GF-D8 (cell line): ENCODE measurements around the gene AMHR2.
A peak's percentile ranks its signal among the peaks of the same experiment; 100 is the strongest.
"Not testable (repeated sequence)": the region's sequence is repeated elsewhere in the genome, so short reads cannot be mapped to it uniquely, and the experiment has no call there.

Experiments
- DNase-seq: peaks from one replicate; lab custom pipeline; 2025; lab: John Stamatoyannopoulos, UW

AMHR2 gene

DNA sequence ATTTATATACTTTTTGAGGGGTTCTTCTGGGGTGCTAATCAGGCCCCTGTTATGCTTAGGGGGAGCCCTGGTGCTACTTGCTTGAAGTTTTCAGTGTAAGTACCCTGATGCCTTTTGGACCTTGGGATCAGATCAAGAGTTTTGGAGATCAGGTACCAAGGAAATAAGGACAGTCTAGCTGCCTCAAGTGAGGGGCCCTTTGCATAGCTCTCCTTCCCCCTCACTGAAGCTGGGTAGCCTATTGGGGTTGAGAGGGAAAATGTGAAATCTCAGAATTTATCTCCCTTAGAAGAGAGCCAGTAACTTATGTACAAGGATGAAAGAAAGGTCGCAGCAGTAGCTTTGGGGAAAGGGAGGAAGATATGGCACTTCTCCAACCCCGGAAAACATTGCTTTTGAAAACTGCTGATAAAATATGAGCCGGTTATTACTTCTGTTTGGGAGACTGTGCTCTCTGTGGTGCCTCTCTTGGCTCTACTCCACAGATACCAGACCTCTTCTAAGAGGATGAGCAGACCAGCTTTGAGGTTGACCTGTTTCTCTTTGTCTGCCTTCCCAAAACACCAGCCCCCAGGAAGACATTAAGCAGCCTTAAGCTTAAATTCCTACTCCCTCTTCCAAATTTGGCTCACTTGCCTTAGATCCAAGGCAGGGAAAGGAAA lies 8.8 kb upstream of the AMHR2 start:
- no peak for DNase-seq

DNA sequence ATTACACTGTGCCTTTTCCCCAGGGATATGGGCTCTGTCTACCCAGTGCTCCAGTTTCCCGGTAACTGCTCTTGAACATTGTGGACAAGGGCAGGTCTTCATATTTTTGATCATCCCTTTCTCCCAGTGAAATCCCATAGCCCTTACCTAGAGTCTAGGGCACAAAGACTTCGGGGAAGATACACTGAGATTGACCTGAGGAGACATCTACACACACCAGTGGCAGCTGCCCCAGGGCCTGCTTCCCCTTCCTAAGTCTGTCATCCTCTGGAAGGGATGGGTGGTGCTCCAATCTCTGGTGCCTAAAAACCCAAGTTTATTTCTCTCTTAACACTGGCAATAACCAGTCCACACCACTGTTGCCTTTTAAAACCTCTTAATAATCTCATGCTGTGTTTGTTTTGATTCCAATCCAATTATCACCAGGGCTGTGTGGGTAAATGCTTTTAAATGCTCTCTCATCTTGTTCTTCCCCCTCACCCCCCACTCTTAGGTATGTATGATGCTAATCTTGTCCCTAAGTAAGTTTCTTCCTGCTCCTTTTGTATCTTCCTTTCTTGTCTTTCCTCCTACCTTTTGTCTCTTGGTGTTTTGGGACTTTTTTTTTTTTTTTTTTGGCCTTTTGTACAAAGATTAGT lies 7.8 kb upstream of the AMHR2 start:
- DNase-seq = not testable (repeated sequence)

DNA sequence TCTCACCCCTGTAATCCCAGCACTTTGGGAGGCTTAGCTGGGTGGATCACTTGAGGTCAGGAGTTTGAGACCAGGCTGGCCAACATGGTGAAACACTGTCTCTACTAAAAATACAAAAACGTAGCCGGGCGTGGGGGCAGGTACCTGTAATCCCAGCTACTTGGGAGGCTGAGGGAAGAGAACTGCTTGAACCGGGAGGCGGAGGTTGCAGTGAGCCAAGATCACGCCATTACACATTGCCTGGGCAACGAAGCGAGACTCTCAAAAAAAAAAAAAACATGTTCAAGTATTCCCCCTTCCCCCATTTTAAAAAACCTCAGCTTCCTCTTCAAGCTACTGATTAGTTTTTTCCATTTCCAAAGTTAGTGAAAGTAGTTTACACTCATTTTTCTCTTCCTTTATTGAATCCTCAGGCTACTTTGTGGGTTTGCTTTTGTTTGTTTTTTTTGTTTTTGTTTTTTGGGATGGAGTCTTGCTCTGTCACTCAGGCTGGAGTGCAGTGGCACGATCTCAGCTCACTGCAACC lies 6.3 kb upstream of the AMHR2 start:
- peak; percentile 60 for DNase-seq

DNA sequence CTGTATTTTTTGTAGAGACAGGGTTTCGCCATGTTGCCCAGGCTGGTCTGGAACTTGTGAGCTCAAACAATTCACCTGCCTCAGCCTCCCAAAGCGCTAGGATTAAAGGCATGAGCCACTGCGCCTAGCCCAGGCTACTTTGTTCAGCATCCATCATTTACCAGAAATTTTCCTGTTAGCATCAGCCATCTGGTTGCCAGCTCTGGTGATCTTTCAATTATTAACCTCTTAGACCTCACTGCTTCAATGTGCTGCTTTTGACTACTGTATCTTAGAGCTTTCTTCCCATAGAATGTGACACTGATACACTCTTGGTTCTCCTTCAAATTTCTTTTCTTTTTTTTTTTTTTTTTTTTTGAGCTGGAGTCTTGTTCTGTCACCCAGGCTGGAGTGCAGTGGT lies 5.4 kb upstream of the AMHR2 start:
- no peak for DNase-seq

DNA sequence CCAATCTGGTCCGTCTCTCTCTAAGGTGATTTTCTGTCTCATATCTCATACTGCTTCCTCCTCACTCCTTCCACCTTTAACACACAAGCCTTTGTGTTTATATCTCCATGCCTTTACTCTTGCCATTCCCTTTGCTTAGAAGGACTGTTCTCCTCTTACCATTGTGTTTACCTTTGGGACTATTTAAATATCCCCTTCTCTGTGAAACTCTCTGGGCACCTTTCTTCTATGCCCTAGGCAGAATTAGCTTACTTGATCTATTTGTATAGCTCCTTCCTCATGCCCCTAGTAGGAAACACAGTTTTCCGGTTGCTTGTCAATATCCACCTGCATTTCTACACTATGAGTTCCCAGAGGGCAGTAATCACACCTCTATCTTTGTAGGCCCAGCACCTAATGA lies 3.9 kb upstream of the AMHR2 start:
- no peak for DNase-seq

DNA sequence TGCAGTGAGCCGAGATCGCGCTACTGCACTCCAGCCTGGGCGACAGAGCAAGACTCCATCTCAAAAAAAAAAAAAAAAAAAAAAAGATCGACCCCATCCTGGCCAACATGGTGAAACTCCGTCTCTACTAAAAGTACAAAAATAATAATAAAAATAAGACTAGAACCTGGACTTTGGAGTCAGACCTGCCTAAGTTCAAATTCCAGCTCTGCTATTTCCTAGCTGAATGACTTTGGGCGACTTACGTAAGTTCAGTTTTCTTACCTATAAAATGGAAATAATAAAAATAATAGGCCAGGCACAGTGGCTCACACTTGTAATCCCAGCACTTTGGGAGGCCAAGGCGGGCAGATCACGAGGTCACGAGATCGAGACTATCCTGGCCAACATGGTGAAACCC lies 1.4 kb upstream of the AMHR2 start:
- DNase-seq = not testable (repeated sequence)

DNA sequence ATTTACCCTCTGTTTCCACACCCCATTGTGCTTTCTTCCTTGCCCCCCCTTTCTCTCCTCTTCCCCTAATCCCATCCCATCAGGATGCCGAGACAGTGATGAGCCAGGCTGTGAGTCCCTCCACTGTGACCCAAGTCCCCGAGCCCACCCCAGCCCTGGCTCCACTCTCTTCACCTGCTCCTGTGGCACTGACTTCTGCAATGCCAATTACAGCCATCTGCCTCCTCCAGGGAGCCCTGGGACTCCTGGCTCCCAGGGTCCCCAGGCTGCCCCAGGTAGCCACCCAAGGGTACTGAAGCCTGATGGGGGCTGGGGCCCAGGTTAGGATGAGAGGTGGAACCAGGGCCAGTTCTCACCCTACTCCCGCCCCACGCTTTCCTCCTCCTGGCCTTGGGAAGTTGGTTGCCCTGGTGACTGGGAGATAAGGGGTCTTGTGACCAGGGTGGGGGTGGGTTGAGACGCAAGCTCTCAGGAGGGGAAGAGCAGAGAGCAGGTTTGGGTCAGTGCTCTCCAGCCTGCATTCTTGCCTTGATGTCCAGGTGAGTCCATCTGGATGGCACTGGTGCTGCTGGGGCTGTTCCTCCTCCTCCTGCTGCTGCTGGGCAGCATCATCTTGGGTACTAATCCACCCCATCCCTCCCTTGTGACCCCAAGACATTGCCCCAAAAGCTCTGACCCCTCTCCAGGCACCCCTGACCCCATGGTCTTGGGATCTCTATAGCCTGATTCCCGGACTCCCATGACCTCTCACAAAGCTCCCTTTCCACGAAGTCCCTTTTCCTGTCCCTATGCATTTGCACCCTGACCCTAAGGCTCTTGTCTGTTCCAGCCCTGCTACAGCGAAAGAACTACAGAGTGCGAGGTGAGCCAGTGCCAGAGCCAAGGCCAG lies 1.2 kb downstream of the AMHR2 start:
- DNase-seq = no peak

DNA sequence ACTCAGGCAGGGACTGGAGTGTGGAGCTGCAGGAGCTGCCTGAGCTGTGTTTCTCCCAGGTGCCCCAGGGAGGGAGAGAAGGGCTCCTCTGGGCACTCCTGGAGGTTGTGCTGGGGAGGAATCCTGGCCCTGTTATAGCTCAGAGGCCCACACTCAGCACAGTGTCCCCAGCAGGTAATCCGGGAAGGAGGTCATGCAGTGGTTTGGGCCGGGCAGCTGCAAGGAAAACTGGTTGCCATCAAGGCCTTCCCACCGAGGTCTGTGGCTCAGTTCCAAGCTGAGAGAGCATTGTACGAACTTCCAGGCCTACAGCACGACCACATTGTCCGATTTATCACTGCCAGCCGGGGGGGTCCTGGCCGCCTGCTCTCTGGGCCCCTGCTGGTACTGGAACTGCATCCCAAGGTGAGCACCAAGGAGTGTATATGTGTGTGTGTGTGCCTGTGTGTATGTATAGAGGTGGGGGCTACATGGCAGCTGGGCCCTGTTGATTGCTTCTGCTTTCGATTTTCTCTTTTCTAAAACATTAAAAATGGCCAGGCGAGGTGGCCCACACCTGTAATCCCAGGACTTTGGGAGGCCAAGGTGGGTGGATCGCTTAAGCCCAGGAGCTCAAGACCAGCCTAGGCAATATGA lies 2.0 kb downstream of the AMHR2 start:
- DNase-seq = no peak

DNA sequence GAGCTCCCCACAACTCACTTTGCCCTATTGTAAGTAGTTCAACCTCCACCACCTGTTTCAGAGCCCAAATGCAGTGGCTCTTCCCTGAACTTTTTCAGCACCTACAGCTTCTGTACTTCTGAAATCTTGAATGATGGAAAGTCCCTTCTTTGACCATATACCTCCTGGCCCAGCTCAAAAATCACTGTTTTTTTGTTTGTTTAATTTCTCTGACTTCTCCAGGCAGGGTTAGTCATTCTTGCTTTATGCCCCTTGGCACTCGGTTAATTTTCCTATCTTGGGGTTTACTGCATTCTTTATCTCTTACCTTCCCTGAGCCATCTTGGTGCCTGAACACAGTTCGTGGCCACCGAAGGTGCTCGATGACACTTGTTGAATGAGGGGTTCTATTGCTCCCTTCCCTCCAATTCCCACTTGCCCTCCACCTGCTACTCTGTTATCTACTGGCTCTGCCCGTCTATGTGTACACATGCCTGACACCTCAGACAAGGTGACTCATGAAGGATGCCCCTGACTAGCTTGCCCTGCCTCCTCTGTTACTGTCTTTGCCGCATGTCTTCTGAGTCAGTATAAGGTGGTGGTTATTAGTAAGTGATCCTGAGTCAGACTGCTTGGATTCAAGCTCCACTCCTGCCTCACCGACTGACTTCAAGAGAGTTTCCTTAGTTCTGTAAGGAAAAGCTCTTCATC lies 4.4 kb downstream of the AMHR2 start:
- no peak for DNase-seq

DNA sequence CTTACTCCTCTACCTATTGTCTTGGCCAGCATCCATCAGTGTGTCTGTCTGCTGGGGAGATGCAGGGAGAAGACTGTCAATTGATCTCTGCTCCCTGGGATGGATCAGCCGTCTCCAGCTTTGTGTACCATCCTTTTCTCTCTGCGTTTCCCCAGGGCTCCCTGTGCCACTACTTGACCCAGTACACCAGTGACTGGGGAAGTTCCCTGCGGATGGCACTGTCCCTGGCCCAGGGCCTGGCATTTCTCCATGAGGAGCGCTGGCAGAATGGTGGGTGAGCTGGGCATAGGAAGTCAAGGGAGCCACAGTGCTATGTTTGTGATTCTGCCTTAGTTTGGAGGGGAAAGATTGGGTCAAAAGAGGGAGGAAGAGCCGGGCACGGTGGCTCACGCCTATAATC lies 5.1 kb downstream of the AMHR2 start:
- DNase-seq = no peak

DNA sequence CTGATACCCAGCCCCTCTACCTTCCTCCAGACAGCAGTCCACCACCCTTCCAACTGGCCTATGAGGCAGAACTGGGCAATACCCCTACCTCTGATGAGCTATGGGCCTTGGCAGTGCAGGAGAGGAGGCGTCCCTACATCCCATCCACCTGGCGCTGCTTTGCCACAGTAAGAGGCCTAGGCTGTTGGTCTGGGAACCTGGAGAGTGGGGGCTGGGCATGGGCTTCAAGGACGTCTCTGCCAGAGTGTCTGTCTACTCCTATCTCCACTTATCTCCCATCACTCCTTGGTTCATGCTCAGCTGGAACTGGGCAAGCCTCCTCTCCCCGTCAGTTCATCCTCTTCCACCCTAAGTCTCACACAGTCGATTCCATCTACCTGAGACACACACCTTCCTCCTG lies 6.5 kb downstream of the AMHR2 start:
- DNase-seq = no peak

DNA sequence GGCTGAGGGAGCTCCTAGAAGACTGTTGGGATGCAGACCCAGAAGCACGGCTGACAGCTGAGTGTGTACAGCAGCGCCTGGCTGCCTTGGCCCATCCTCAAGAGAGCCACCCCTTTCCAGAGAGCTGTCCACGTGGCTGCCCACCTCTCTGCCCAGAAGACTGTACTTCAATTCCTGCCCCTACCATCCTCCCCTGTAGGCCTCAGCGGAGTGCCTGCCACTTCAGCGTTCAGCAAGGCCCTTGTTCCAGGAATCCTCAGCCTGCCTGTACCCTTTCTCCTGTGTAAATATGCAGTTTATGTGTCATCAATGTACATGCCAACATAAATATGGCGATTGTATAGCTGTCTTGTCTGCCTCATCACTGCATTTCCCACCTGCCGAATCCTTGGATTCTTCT lies 7.5 kb downstream of the AMHR2 start:
- DNase-seq = no peak

DNA sequence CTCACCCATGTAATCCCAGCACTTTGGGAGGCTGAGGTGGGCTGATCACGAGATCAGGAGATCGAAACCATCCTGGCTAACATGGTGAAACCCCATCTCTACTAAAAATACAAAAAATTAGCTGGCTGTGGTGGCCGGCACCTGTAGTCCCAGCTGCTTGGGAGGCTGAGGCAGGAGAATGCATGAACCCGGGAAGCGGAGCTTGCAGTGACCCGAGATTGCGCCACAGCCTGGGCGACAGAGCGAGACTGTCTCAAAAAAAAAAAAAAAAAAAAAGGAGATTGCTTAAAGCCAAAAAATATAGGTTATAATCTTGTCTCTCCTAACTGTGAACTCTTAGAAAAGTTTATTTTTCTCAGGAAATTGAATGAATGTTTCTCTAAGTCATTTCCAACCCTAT lies 11.7 kb downstream of the AMHR2 start:
- not testable (repeated sequence) for DNase-seq

DNA sequence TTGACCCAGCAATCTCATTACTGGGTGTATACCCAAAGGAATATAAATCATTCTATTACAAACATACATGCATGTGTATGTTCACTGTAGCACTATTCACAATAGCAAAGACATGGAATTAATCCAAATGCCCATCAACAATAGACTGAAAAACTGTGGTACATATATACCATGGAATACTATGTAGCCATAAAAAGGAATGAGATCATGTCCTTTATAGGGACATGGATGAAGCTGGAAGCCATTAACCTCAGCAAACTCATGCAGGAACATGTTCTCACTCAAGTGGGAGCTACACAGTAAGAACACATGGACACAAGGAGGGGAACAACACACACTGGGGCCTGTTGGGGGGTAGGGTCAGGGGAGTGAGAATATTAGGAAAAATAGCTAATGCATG lies 15.9 kb downstream of the AMHR2 start:
- not testable (repeated sequence) for DNase-seq

DNA sequence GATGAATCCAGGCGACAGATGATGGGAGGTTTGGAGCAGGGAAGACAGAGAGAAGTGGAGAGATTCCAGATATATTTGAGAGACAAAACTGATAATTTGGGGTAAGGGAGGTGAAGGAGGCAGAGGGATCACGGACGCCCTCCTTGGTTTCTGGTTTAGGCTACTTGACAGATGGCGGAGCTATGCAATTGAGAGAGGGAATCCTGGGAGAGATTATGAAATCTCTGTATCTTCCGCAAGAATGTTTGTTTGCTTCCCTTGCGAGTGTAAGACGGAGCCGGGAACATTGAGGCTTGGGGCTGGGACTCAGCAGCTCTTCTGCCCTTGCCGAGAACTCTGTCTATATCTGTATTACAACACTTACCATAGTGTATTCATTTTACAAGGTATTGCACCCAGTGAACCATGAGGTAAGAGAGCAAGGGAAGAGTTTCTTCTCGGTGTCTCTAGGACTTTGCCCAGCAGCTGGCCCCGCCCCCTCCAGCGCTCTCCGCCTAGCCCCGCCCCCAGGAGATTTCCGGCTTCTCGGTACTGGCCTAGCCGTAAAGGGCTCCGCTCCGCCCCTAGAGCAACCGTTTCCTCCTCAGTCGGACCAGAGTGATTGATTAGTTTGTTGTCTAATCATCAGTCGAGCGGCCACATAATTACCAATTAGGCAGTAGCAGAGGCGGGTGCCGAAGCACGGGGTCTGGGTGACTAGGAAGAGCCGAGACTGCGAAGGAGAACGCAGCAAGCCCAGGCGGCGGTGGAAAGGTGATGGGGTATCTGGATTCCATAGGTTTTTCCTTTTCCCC lies 17.6 kb downstream of the AMHR2 start, which contains the start of gene PRR13:
PRR13 (plus strand) TSS at position 695 of the 794 bp plus-strand sequence. CDS start 981 bp downstream, outside the sequence.
- peak; percentile 98 for DNase-seq

DNA sequence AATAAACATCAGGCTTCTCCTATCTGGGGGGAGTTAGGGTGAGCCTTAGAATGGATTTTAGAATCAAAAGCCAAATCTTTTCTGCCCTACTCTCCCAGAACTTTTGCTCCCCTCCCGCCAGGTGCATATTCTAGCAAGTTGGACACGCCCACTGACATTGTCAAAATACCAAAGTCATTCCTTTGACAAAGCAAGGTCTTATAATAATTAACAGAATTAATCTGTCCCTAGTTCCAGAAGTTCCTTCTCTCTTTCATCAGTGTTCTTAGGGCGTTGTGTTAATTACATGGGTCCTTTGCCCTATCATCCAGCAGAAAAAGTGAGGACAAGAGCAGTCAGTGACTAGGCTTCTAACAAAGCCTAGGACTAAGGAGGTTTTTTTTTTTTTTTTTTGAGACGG lies 20.3 kb downstream of the AMHR2 start:
- no peak for DNase-seq

DNA sequence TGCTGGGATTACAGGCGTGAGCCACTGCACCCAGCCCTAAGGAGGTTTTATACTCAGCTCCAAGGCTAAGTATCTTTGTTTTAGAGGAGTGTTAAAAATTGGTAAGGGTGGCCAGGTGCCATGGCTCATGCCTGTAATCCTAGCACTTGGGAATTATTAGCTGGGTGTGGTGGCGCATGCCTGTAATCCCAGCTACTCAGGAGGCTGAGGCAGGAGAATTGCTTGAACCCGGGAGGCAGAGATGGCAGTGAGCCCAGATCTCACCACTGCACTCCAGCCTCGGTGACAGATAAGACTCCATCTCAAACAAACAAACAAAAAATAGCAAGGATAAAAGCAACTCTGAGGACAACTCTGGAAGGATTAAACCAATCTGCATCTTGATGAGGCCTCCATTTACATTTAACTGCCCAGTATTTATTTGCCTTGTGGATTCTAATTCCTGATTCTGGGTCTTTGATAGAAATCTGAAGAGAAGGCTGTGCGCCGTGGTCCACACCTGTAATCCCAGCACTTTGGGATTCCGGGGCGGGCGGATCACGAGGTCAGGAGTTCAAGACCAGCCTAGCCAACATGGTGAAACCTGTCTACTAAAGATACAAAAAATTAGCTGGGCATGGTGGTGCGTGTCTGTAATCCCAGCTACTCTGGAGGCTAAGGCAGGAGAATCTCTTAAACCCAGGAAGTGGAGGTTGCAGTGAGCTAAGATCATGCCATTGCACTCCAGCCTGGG lies 21.1 kb downstream of the AMHR2 start:
- DNase-seq = not testable (repeated sequence)

DNA sequence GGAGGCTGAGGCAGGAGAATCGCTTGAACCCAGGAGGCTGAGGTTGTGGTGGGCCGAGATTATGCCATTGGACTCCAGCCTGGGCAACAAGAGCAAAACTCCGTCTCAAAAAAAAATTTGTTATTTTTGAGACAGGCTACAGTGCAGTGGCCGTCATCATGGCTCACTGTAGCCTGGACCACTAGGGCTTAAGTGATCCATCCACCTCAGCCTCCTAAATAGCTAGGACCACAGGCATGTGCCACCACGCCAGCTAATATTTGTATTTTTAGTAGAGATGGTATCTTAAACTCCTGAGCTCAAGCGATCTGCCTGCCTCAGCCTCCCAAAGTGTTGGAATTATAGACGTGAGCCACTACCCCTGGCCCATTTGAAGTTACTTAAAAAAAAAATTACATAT lies 27.3 kb downstream of the AMHR2 start:
- DNase-seq = no peak

DNA sequence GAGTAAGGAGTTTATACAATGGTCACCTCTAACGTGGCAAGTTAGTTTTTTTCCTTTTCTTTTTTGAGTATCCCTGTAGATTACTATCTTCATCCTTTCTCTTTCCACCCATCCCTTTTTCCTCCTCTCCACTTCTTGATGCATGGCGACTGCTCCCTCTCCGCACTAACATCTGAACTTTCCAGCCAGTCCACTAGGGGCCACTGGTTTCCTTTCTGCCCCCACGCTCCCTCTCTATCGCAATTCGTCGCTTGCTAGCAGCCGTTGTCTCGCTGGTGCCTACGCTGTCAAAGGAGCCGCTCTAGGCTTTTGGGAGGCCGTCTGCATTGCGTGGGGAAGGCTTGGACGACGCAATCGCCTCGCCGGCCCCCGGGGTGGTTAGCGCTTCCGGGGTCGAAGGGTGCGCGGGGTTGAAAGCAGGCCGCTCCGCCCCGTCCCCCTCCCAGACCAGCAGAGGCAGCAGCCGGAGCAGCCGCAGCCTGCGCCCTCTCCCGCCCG lies 28.1 kb downstream of the AMHR2 start, which contains the start of gene PCBP2:
PCBP2 (plus strand) TSS at position 442 of the 498 bp plus-strand sequence. CDS start 2,699 bp downstream, outside the sequence.
- peak; percentile 97 for DNase-seq
